GM12878 (cell line): Measurements from ENCODE around the gene PFN3. TPM values are rescaled to one million over a fixed set of nuclear protein-coding genes. Genes with fewer than 3 reads are reported as not detected.

Source experiments
- ATF3 ChIP-seq: IDR thresholded peaks from 2 replicates; pipeline ENCODE4 v1.6.1; 2011; ENCODE audit warnings: low read depth, mild to moderate bottlenecking, low read length, moderate library complexity, borderline replicate concordance; ENCODE audit errors: extremely low read depth
- BCL11A ChIP-seq: IDR thresholded peaks from 2 replicates; pipeline ENCODE4 v1.6.1; 2011; ENCODE audit warnings: low read depth, low read length
- BHLHE40 ChIP-seq, 2 experiments: fragments of 450-650 bp in 1 of 2; IDR thresholded peaks; 2 replicates each; pipeline ENCODE4 v1.6.1; 2011 to 2017; ENCODE audit warnings: low read depth in 2 of 2, borderline replicate concordance in 1 of 2, improper control_type of control experiment in 1 of 2, low read length in 1 of 2, mild to moderate bottlenecking in 1 of 2
- CBX3 ChIP-seq: fragments of 200-600 bp; sonication (generic); IDR thresholded peaks from 2 replicates; pipeline ENCODE4 v1.6.1; 2016; ENCODE audit warnings: low read depth, borderline replicate concordance
- CEBPZ ChIP-seq: fragments of 150-350 bp; IDR thresholded peaks from 2 replicates; pipeline ENCODE4 v1.6.1; 2016; ENCODE audit warnings: low read depth, low read length
- CHD2 ChIP-seq: IDR thresholded peaks from 2 replicates; pipeline ENCODE4 v1.6.1; 2011; ENCODE audit warnings: low read depth, low read length, improper control_type of control experiment, borderline replicate concordance
- ELK1 ChIP-seq: IDR thresholded peaks from 2 replicates; pipeline ENCODE4 v1.6.1; 2012; ENCODE audit warnings: low read depth, low read length, improper control_type of control experiment
- EP300 ChIP-seq, 2 experiments: fragments of 150-350 bp in 1 of 2; IDR thresholded peaks; 2 replicates each; pipeline ENCODE4 v1.6.1; 2011 to 2012; ENCODE audit warnings: low read depth in 2 of 2, low read length in 2 of 2, borderline replicate concordance in 1 of 2, improper control_type of control experiment in 1 of 2, inconsistent platforms in 1 of 2; ENCODE audit not compliant: control insufficient read depth in 1 of 2
- FOXK2 ChIP-seq: fragments of 450-650 bp; IDR thresholded peaks from 2 replicates; pipeline ENCODE4 v1.6.1; 2017; ENCODE audit warnings: mild to moderate bottlenecking, moderate library complexity
- GATAD2B ChIP-seq: fragments of 450-650 bp; conservative IDR thresholded peaks from 2 replicates; pipeline ENCODE4 v1.6.1; 2017; ENCODE audit warnings: low read depth, mild to moderate bottlenecking, moderate library complexity
- MAX ChIP-seq: IDR thresholded peaks from 2 replicates; pipeline ENCODE4 v1.6.1; 2012; ENCODE audit warnings: low read depth, low read length, improper control_type of control experiment
- MEF2B ChIP-seq: fragments of 450-650 bp; IDR thresholded peaks from 2 replicates; pipeline ENCODE4 v1.6.1; 2018; ENCODE audit warnings: mild to moderate bottlenecking, moderate library complexity; ENCODE audit not compliant: partially characterized antibody, poor library complexity, severe bottlenecking
- NFYB ChIP-seq: IDR thresholded peaks from 2 replicates; pipeline ENCODE4 v1.6.1; 2011; ENCODE audit warnings: low read depth, mild to moderate bottlenecking, low read length, improper control_type of control experiment, moderate library complexity; ENCODE audit not compliant: insufficient read depth
- POLR2AphosphoS5 ChIP-seq: IDR thresholded peaks from 2 replicates; pipeline ENCODE4 v1.6.1; 2011; ENCODE audit warnings: mild to moderate bottlenecking, low read length, inconsistent platforms
- RAD51 ChIP-seq: fragments of 450-650 bp; IDR thresholded peaks from 2 replicates; pipeline ENCODE4 v1.6.1; 2016; ENCODE audit warnings: moderate library complexity, mild to moderate bottlenecking, inconsistent platforms
- RCOR1 ChIP-seq: conservative IDR thresholded peaks from 2 replicates; pipeline ENCODE4 v1.6.1; 2012; ENCODE audit warnings: low read depth, low read length, improper control_type of control experiment
- SMC3 ChIP-seq: IDR thresholded peaks from 2 replicates; pipeline ENCODE4 v1.6.1; 2011; ENCODE audit warnings: low read length, improper control_type of control experiment, borderline replicate concordance
- SREBF1 ChIP-seq: IDR thresholded peaks from 2 replicates; pipeline ENCODE4 v1.6.1; 2012; ENCODE audit warnings: mild to moderate bottlenecking, low read length
- SUPT20H ChIP-seq: IDR thresholded peaks from 2 replicates; pipeline ENCODE4 v1.6.1; 2011; ENCODE audit warnings: low read depth, mild to moderate bottlenecking, low read length, moderate library complexity, borderline replicate concordance; ENCODE audit not compliant: control insufficient read depth
- YY1 ChIP-seq: IDR thresholded peaks from 2 replicates; pipeline ENCODE4 v1.6.1; 2011; ENCODE audit warnings: low read depth, mild to moderate bottlenecking, low read length
- ZNF384 ChIP-seq: IDR thresholded peaks from 2 replicates; pipeline ENCODE4 v1.6.1; 2012; ENCODE audit warnings: low read depth, mild to moderate bottlenecking, low read length, improper control_type of control experiment, borderline replicate concordance
- polyA plus RNA-seq, 11 experiments: library from polyadenylated mRNA; depleted of rRNA in 4 of 11; unstranded in 6 of 11; stranded (reverse) in 5 of 11; fragments of >200 nt; fragmentation: Nextera tagmentation in 4 of 11; fragmentation: Illumina TruSeq in 1 of 11; extraction: Ambion mirVana in 4 of 11; extraction: Trizol in 1 of 11; gene quantifications; 1 replicate in 1 of 11; 2 replicates in 10 of 11; pipeline versions ENCODE4 v1.2.1 to v1.2.3, GENCODE V29; 2011 to 2016; ENCODE audit warnings: inconsistent platforms in 2 of 11, missing spikeins in 2 of 11, low read depth in 1 of 11
- total RNA-seq, 4 experiments: library from RNA; depleted of rRNA in 3 of 4; stranded (reverse); fragments of >200 nt in 3 of 4; fragmentation: Illumina TruSeq in 1 of 4; extraction: Trizol in 1 of 4; gene quantifications; 2 replicates each; pipeline versions ENCODE4 v1.2.1 to v1.2.3, GENCODE V29; 2013 to 2021

PFN3 gene
- total and polyA plus RNA-seq, 10 of the 15 experiments (the other 5 are each of a cell fraction or from before 2014, with no cell fraction given) = not detected

- TF ChIP-seq ZNF384 (no peak), MEF2B (peak; percentile 20), YY1 (peak; percentile 50; the same call in 1 of the 2 replicates), RCOR1 (no peak), GATAD2B (0 out of 2 replicates have a peak, but pooled peaks have one; percentile 49), ATF3 (no peak), MAX (peak; percentile 14; the same call in 1 of the 2 replicates), BHLHE40 (IDR thresholded peaks at IDR 0.05; ENCODE audit: borderline replicate concordance in 1 of 2, low read depth in 2 of 2, low read length in 1 of 2) (peak; percentile 68 to 69; a peak in 3 of 4 replicates), SMC3 (peak; percentile 11; the same call in 1 of the 2 replicates), EP300 (IDR thresholded peaks at IDR 0.05; ENCODE audit: borderline replicate concordance in 1 of 2, control insufficient read depth in 1 of 2, low read depth in 2 of 2, low read length in 2 of 2) (peak in 1 of 2 experiments; percentile 65; a peak in 2 of 4 replicates), CEBPZ (no peak), FOXK2 (no peak), RAD51 (no peak), BCL11A (peak; percentile 37; the same call in 1 of the 2 replicates), CBX3 (no peak), SREBF1 (no peak), POLR2AphosphoS5 (0 out of 2 replicates have a peak, but pooled peaks have one; percentile 60), NFYB (0 out of 2 replicates have a peak, but pooled peaks have one; percentile 35), CHD2 (peak; percentile 74), SUPT20H (no peak), ELK1 (no peak)
Measured at GRCh38 chr5:177429248-177430040, 29.0 kb upstream of the PFN3 start (continued).
